Activated naive CD4-positive, alpha-beta T cell treated with anti-CD3 and anti-CD28 coated beads, Interleukin-2, amount 50 U/mL, for 24 hours (primary cell): Measurements from ENCODE around the gene EML6.
A peak's percentile ranks its signal among the peaks of the same experiment; 100 is the strongest.

Source experiments
- H3K27ac Mint-ChIP-seq: one replicate; pipeline ENCODE4 v1.8.0; 2021; ENCODE audit warnings: mild to moderate bottlenecking, mixed read lengths
- H3K27me3 Mint-ChIP-seq: one replicate; pipeline ENCODE4 v1.8.0; 2021; ENCODE audit warnings: mixed read lengths
- H3K36me3 Mint-ChIP-seq: one replicate; pipeline ENCODE4 v1.8.0; 2021; ENCODE audit warnings: mixed read lengths
- H3K4me1 Mint-ChIP-seq: one replicate; pipeline ENCODE4 v1.8.0; 2021; ENCODE audit warnings: mixed read lengths
- H3K4me3 Mint-ChIP-seq: one replicate; pipeline ENCODE4 v1.8.0; 2021; ENCODE audit warnings: mild to moderate bottlenecking, mixed read lengths
- H3K9me3 Mint-ChIP-seq: one replicate; pipeline ENCODE4 v1.8.0; 2021; ENCODE audit warnings: mixed read lengths

Gene EML6

DNA sequence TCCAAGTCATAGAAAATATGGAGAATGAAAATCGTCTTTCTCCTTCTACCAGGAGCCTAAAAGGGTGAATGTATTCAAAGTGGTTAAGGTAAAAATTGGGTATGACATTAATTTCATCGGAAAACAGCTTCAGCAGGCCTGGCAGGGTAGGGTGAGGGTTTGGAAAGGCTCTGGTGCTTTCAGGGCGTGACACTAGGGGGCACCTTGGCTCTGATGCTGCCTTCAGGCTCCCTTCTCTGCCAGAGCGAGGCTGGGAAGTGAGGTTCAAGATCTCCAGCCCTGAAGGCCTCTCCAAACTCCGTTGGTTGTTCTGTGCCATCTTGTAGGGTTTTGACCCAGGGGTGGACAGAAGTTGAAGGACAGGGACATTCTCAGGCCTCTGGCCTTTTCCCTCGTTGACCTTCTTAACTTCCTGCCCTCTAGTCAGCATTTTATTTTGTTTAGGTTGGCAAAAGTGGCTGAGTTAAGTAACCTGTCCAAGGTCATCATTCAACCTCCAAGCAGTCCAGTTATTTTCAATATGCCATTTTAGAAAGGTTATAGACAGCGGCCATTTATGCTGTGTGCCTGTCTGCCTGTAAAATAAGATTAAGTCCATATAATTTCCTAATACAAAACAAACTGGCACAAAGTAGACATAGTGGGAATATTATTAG, 40.3 kb downstream of the EML6 start:
- H3K36me3 Mint-ChIP-seq, result no peaks in the 10 kb centered on the region
- no peak overlapping the region for H3K27ac Mint-ChIP-seq
- H3K4me1 Mint-ChIP-seq, result peaks cover 8% of the 10 kb centered on the region
- H3K4me3 Mint-ChIP-seq, result no peak overlapping the region
- no peaks in the 10 kb centered on the region for H3K9me3 Mint-ChIP-seq
- no peaks in the 10 kb centered on the region for H3K27me3 Mint-ChIP-seq

GRCh38 chr2:54767921-54768320, 44.5 kb downstream of the EML6 start:
- Mint-ChIP-seq H3K27me3 (no peaks in the 10 kb centered on the region), H3K9me3 (no peaks in the 10 kb centered on the region), H3K36me3 (no peaks in the 10 kb centered on the region), H3K4me3 (no peak overlapping the region), H3K27ac (peak overlapping the region; percentile 1), H3K4me1 (peaks cover 8% of the 10 kb centered on the region)

DNA sequence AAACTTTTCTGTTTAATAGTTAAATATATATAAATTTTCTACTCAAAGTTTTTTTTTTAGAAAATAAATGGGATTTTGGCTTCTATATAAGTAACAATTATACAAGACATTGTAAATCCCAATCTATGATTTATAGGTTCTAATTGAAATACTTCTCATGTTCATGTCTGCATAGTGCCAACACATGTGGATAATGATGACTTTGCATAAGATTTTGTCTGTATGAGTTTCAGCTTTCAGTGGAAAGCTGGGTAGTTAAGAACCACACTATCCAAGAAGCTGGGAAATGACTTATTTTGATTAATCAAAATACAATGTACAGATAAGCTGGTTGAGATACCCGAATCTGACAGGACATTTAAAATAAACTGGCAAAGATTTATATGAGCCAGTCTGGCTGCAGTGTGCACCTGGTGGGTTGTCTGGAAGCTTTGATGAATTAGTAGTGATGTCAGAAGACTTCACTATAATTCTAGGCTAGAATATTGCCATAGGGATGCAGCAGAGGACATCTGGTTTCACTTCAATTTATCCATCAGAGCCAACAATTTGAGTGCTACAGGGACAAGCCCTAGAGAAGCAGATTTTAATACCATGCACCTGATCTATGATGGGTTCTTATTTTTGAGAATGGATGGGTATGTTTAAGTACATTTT, 45.4 kb downstream of the EML6 start:
- Mint-ChIP-seq H3K27me3 (no peaks in the 10 kb centered on the region), H3K4me1 (peaks cover 8% of the 10 kb centered on the region), H3K27ac (no peak overlapping the region), H3K36me3 (no peaks in the 10 kb centered on the region), H3K4me3 (no peak overlapping the region), H3K9me3 (no peaks in the 10 kb centered on the region)

- Mint-ChIP-seq H3K27ac (no peak overlapping the region), H3K4me3 (no peak overlapping the region), H3K9me3 (peaks cover 2% of the 10 kb centered on the region), H3K4me1 (peaks cover 8% of the 10 kb centered on the region), H3K27me3 (no peaks in the 10 kb centered on the region), H3K36me3 (peaks cover 2% of the 10 kb centered on the region)
Measured at GRCh38 chr2:54770211-54770610, 46.7 kb downstream of the EML6 start.

DNA sequence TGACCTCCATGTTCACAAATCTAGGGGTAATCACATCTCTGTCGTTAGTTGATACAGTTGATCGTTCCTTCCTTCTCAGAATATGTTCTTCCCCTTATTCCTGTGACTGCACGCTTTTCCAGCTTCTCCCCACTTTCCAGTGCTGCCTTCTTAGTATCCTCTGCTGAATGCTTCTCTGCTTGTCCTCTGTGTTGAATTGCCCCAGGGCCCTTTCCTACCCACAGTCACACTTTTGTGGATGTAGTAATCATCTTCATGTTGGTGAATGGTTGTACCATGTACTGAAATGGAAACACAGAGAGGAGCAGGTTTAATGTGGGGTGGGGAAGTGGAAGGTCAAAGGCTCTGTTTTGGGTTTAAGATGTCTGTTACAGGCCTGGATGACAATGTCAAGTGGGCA, 47.2 kb downstream of the EML6 start:
- H3K4me3 Mint-ChIP-seq, result no peak overlapping the region
- no peak overlapping the region for H3K27ac Mint-ChIP-seq
- peaks cover 8% of the 10 kb centered on the region for H3K4me1 Mint-ChIP-seq
- H3K36me3 Mint-ChIP-seq, result peaks cover 2% of the 10 kb centered on the region
- H3K9me3 Mint-ChIP-seq, result peaks cover 6% of the 10 kb centered on the region
- H3K27me3 Mint-ChIP-seq, result no peaks in the 10 kb centered on the region

DNA sequence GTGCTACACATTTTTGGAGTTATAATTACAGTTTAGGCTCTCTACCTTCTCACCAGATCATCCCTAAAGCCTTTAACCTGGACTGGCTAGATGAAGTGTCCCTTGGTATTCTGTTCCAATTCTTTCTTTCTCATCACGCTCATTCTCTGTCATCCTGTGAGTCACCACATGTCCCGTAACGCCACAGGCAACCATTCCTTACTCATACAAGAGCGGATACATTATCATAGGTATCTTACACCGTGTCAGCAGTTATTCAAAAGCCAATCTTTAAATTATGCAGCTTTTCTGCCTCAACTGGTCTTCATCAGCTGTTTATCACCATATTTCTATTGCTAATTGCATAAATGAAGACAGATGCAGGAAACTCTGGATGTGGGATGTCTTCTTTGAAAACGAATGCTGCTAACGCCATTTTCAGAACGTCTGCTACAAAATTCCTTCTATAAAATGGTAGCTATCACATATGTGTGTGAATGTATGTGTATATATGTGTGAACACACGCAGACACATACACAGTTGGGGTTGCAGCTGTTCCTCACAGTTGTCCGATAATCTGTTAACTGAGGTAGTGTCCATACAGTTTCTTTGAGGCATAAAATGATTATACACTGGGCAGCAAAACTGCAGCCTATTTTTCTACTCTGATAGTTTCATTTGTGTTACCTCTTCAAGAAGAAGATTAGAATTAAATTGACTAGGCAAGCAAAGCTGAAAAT, 47.9 kb downstream of the EML6 start:
- Mint-ChIP-seq H3K4me3 (no peak overlapping the region), H3K4me1 (peaks cover 8% of the 10 kb centered on the region), H3K9me3 (peaks cover 12% of the 10 kb centered on the region), H3K27me3 (no peaks in the 10 kb centered on the region), H3K36me3 (peaks cover 6% of the 10 kb centered on the region), H3K27ac (no peak overlapping the region)

GRCh38 chr2:54772110-54772509, 48.6 kb downstream of the EML6 start:
- Mint-ChIP-seq H3K36me3 (peaks cover 7% of the 10 kb centered on the region), H3K4me1 (peaks cover 8% of the 10 kb centered on the region), H3K9me3 (peaks cover 14% of the 10 kb centered on the region), H3K4me3 (no peak overlapping the region), H3K27me3 (no peaks in the 10 kb centered on the region), H3K27ac (no peak overlapping the region)

DNA sequence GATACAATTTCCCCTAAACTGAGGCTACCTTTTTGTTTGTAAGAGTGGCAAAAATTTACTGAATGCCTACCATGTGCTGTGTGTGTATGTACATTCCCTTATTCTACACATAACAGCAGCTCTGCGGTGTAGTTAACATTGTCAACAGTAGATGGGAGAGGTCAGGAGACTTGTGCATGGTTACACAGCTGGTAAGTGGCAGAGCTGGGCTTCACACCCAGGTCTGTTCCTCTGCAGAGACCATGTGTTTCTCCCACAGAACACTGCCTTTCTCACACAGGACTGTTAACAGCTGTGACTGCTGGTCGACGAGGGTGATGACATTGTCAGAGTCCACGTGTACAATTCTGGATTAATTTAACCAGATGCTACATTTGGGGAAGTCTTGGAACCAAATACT, 49.1 kb downstream of the EML6 start:
- H3K9me3 Mint-ChIP-seq, result peaks cover 14% of the 10 kb centered on the region
- H3K4me3 Mint-ChIP-seq, result no peak overlapping the region
- peaks cover 6% of the 10 kb centered on the region for H3K4me1 Mint-ChIP-seq
- H3K27ac Mint-ChIP-seq, result no peak overlapping the region
- H3K36me3 Mint-ChIP-seq, result peaks cover 7% of the 10 kb centered on the region
- no peaks in the 10 kb centered on the region for H3K27me3 Mint-ChIP-seq

DNA sequence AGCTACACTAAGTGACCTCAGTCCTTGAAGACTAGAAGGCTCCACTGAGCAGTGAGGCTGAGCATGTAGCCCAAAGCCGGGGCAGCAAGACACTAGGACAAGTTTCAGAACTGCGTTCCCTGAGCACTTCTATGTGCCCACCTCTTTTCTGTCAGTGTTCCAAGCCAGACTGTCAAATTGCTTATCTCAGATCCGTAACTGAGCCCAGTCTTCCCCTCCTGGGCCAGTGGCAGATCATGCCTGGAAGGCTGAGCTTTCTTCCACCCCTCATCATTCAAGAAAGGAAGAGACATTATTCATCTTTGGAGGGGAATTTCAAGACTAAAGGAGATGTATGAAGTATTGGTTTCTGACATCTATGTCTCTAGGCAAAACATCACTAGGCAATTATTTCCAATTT, 49.8 kb downstream of the EML6 start:
- H3K4me3 Mint-ChIP-seq, result no peak overlapping the region
- peaks cover 7% of the 10 kb centered on the region for H3K36me3 Mint-ChIP-seq
- H3K27ac Mint-ChIP-seq, result no peak overlapping the region
- H3K27me3 Mint-ChIP-seq, result no peaks in the 10 kb centered on the region
- H3K9me3 Mint-ChIP-seq, result peaks cover 14% of the 10 kb centered on the region
- peaks cover under 1% of the 10 kb centered on the region for H3K4me1 Mint-ChIP-seq

GRCh38 chr2:54773838-54774237, 50.4 kb downstream of the EML6 start:
- H3K9me3 Mint-ChIP-seq, result peaks cover 14% of the 10 kb centered on the region
- no peaks in the 10 kb centered on the region for H3K4me1 Mint-ChIP-seq
- peaks cover 7% of the 10 kb centered on the region for H3K36me3 Mint-ChIP-seq
- H3K4me3 Mint-ChIP-seq, result no peak overlapping the region
- H3K27ac Mint-ChIP-seq, result no peak overlapping the region
- no peaks in the 10 kb centered on the region for H3K27me3 Mint-ChIP-seq

- no peaks in the 10 kb centered on the region for H3K4me1 Mint-ChIP-seq
- H3K4me3 Mint-ChIP-seq, result no peak overlapping the region
- H3K27me3 Mint-ChIP-seq, result peaks cover 2% of the 10 kb centered on the region
- H3K36me3 Mint-ChIP-seq, result peaks cover 7% of the 10 kb centered on the region
- H3K9me3 Mint-ChIP-seq, result peaks cover 14% of the 10 kb centered on the region
- H3K27ac Mint-ChIP-seq, result no peak overlapping the region
Measured at GRCh38 chr2:54775710-54776109, 52.2 kb downstream of the EML6 start.

- no peak overlapping the region for H3K27ac Mint-ChIP-seq
- H3K9me3 Mint-ChIP-seq, result peaks cover 14% of the 10 kb centered on the region
- peaks cover 7% of the 10 kb centered on the region for H3K36me3 Mint-ChIP-seq
- H3K4me1 Mint-ChIP-seq, result no peaks in the 10 kb centered on the region
- H3K4me3 Mint-ChIP-seq, result no peak overlapping the region
- H3K27me3 Mint-ChIP-seq, result peaks cover 2% of the 10 kb centered on the region
Measured at GRCh38 chr2:54776494-54776893, 53.0 kb downstream of the EML6 start.

DNA sequence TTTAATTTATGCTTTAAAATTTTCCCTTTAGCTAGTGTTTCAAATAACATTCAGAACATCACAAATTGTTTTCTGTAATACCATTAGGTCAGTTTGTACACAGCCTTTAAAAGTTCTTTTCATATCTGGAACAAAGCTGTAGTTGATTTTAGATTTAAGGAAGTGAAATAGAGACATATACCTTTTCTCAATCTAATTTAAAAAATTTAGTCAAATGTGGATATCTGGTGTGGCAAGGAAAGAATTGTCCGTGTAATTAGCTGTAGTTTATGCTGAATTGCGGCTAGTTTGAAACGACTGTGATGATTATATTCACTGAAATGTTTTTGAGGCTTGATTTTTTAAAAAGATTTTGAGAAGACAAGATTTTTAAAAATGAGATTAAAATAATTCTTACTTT, 59.9 kb downstream of the EML6 start:
- Mint-ChIP-seq H3K27me3 (peaks cover 2% of the 10 kb centered on the region), H3K27ac (no peak overlapping the region), H3K4me3 (no peak overlapping the region), H3K9me3 (no peaks in the 10 kb centered on the region), H3K4me1 (no peaks in the 10 kb centered on the region), H3K36me3 (no peaks in the 10 kb centered on the region)

- no peaks in the 10 kb centered on the region for H3K36me3 Mint-ChIP-seq
- H3K4me1 Mint-ChIP-seq, result no peaks in the 10 kb centered on the region
- no peak overlapping the region for H3K27ac Mint-ChIP-seq
- H3K27me3 Mint-ChIP-seq, result peaks cover 2% of the 10 kb centered on the region
- no peak overlapping the region for H3K4me3 Mint-ChIP-seq
- H3K9me3 Mint-ChIP-seq, result no peaks in the 10 kb centered on the region
Measured at GRCh38 chr2:54787270-54787669, 63.8 kb downstream of the EML6 start.

DNA sequence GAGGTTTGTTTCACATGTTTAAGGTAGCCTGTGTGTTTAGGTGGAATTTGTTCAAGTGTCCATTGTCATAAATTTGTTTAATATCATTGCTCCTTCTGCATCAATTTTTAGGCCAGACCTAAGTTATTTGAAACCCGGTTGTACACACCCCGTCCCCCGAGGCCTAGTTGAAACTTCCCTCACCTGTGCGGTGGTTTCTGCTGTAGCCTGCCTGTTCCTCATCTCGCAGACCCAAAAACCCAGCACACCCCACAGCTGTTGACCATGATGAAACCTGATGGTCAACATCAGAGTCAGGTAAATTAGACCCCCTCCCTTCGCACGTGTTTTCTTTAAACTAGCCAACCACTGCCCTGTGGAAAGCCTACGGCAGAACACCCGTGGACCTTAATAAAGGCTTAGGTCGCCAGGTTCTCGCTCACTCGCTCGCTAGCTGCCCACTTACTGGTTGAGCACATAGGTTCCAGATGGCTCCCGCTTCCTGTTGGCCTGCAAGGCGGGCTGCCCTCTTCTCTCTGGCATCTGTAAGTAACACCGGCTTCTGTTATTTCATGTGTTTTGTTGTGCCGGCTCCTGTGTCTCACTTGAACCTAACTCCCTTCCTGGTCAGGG, 64.4 kb downstream of the EML6 start:
- Mint-ChIP-seq H3K4me1 (no peaks in the 10 kb centered on the region), H3K4me3 (no peak overlapping the region), H3K36me3 (no peaks in the 10 kb centered on the region), H3K27ac (no peak overlapping the region), H3K9me3 (no peaks in the 10 kb centered on the region), H3K27me3 (peaks cover 2% of the 10 kb centered on the region)

DNA sequence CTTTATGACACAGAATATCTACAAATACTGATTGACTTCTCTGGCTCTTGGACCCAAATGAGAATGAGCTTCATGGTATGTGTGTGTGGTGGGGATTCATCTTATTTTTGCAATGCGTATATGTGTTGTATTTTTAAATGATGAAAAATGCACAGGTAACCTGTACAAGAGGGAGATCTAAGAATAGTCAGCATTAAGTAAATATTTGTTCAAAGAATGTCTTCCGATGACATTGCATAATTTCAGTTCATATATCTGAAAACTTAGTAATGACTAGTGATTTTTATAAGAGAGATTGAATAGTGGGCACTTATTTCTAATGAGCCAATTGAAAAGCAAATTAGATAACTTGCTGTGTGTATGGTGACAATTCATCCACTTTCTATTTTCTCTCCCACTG, 66.4 kb downstream of the EML6 start:
- H3K27ac Mint-ChIP-seq, result no peak overlapping the region
- H3K27me3 Mint-ChIP-seq, result peaks cover 3% of the 10 kb centered on the region
- H3K4me1 Mint-ChIP-seq, result no peaks in the 10 kb centered on the region
- H3K4me3 Mint-ChIP-seq, result no peak overlapping the region
- no peaks in the 10 kb centered on the region for H3K9me3 Mint-ChIP-seq
- no peaks in the 10 kb centered on the region for H3K36me3 Mint-ChIP-seq
